ENCODE results near the gene EFCAB5. TPM values are rescaled to one million over a fixed set of nuclear protein-coding genes. Genes with fewer than 3 reads are reported as not detected.
"Not testable (repeated sequence)": the region's sequence is repeated elsewhere in the genome, so short reads cannot be mapped to it uniquely, and the experiment has no call there.

Gene EFCAB5
- total and polyA plus RNA-seq, 2 donors from 2014 or later: 1.4 TPM; not detected in 1

DNA sequence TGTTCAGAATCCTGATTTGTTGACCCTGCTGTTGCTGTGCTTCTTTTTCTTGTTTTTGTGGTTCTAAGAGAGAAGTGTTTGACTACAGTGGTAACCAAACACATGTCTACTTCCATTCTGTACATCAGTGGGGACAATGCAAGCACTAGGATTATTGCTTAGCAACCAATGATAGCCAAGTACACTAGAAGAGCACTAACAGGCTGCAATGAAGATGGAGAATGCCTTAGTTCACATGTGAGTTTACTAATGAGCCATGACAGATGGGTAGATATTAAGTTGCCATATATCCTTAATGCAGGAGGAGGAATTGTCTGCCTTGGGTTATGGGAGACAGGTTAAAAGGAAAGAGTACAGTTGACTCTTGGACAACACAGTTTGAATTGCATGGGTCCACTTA lies 8.3 kb downstream of the EFCAB5 start:
- H3K27ac ChIP-seq (ENCODE audit: low read depth in 2 of 2, low read length in 2 of 2): no peak overlapping the region
- FAIRE-seq (no peak), DNase-seq (peak in 3 of 5 donors; percentile 9 to 75 (median 40))
- no peaks in the 10 kb centered on the region for H3K4me1 ChIP-seq (ENCODE audit: control insufficient read depth in 2 of 3, insufficient read depth in 2 of 3, low read depth in 1 of 3, low read length in 3 of 3)
- no peak overlapping the region for H3K4me3 ChIP-seq (ENCODE audit: low read length in 3 of 3)
- H3K27me3 ChIP-seq (ENCODE audit: control insufficient read depth, insufficient read depth, low read length): no peaks in the 10 kb centered on the region
- peaks cover 0 to 5% (median 0%) of the 10 kb centered on the region in 3 donors for H3K9me3 ChIP-seq (ENCODE audit: control insufficient read depth in 2 of 3, insufficient read depth in 1 of 3, low read length in 3 of 3)
- intact Hi-C loops (cut with DNase I): no loop called here
- no peaks in the 10 kb centered on the region for H3K36me3 ChIP-seq (ENCODE audit: control insufficient read depth in 2 of 3, insufficient read depth in 3 of 3, low read length in 3 of 3)
- H3K9ac ChIP-seq (ENCODE audit: low read length in 3 of 3): no peak overlapping the region
- TF ChIP-seq, protein P1, sequence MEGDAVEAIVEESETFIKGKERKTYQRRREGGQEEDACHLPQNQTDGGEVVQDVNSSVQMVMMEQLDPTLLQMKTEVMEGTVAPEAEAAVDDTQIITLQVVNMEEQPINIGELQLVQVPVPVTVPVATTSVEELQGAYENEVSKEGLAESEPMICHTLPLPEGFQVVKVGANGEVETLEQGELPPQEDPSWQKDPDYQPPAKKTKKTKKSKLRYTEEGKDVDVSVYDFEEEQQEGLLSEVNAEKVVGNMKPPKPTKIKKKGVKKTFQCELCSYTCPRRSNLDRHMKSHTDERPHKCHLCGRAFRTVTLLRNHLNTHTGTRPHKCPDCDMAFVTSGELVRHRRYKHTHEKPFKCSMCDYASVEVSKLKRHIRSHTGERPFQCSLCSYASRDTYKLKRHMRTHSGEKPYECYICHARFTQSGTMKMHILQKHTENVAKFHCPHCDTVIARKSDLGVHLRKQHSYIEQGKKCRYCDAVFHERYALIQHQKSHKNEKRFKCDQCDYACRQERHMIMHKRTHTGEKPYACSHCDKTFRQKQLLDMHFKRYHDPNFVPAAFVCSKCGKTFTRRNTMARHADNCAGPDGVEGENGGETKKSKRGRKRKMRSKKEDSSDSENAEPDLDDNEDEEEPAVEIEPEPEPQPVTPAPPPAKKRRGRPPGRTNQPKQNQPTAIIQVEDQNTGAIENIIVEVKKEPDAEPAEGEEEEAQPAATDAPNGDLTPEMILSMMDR (IDR thresholded peaks at IDR 0.05; ENCODE audit: borderline replicate concordance, extremely low read depth, insufficient read depth): no peak

DNA sequence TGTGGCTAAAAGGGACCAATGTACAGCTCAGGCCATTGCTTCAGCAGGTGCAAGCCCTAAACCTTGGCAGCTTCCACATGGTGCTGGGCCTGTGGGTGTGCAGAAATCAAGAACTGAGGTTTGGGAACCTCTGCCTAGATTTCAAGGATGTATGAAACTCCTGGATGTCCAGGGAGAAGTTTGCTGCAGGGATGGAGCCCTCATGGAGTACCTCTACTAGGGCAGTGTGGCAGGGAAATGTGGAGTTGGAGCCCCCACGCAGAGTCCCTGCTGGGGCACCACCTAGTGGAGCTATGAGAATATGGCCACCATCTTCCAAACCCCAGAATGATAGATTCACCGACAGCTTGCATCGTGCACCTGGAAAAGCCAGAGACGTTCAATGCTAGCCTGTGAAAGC lies 13.0 kb downstream of the EFCAB5 start:
- Histone ChIP-seq H3K4me1 (ENCODE audit: control insufficient read depth in 2 of 3, insufficient read depth in 2 of 3, low read depth in 1 of 3, low read length in 3 of 3) (no peaks in the 10 kb centered on the region), H3K27me3 (ENCODE audit: control insufficient read depth, insufficient read depth, low read length) (no peaks in the 10 kb centered on the region), H3K27ac (ENCODE audit: low read depth in 2 of 2, low read length in 2 of 2) (no peak overlapping the region), H3K4me3 (ENCODE audit: low read length in 3 of 3) (no peak overlapping the region), H3K9ac (ENCODE audit: low read length in 3 of 3) (no peak overlapping the region), H3K9me3 (ENCODE audit: control insufficient read depth in 2 of 3, insufficient read depth in 1 of 3, low read length in 3 of 3) (peaks cover 0 to 5% (median 0%) of the 10 kb centered on the region in 3 donors), H3K36me3 (ENCODE audit: control insufficient read depth in 2 of 3, insufficient read depth in 3 of 3, low read length in 3 of 3) (no peaks in the 10 kb centered on the region)
- TF ChIP-seq, protein P1 (IDR thresholded peaks at IDR 0.05; ENCODE audit: borderline replicate concordance, extremely low read depth, insufficient read depth): no peak
- no peak for FAIRE-seq
- intact Hi-C loops (cut with DNase I): no loop called here
- no peak for DNase-seq

DNA sequence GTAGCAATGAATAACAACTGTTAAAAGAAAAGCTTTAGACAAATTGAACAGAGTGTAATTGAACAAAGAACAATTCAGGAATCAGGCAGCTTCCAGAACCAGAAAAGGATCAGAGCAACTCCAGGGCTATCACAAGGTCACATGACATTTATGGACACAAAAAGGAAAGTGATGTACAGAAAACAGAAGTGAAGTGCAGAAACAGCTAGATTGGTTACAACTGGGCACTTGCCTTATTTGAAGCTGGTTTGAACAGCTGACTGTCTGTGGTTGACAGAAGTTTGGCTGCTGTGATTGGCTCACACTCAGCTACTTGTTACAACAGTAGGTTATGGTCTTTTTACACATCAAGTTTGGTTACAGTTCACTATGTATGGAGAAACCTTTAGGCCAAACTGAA lies 14.8 kb downstream of the EFCAB5 start:
- Histone ChIP-seq H3K4me1 (ENCODE audit: control insufficient read depth in 2 of 3, insufficient read depth in 2 of 3, low read depth in 1 of 3, low read length in 3 of 3) (no peaks in the 10 kb centered on the region), H3K36me3 (ENCODE audit: control insufficient read depth in 2 of 3, insufficient read depth in 3 of 3, low read length in 3 of 3) (no peaks in the 10 kb centered on the region), H3K9me3 (ENCODE audit: control insufficient read depth in 2 of 3, insufficient read depth in 1 of 3, low read length in 3 of 3) (peaks cover 0 to 5% (median 0%) of the 10 kb centered on the region in 3 donors), H3K27ac (ENCODE audit: low read depth in 2 of 2, low read length in 2 of 2) (no peak overlapping the region), H3K4me3 (ENCODE audit: low read length in 3 of 3) (no peak overlapping the region), H3K9ac (ENCODE audit: low read length in 3 of 3) (no peak overlapping the region), H3K27me3 (ENCODE audit: control insufficient read depth, insufficient read depth, low read length) (no peaks in the 10 kb centered on the region)
- FAIRE-seq (no peak), DNase-seq (no peak)
- intact Hi-C loops (cut with DNase I): no loop called here
- TF ChIP-seq, protein P1 (IDR thresholded peaks at IDR 0.05; ENCODE audit: borderline replicate concordance, extremely low read depth, insufficient read depth): no peak

DNA sequence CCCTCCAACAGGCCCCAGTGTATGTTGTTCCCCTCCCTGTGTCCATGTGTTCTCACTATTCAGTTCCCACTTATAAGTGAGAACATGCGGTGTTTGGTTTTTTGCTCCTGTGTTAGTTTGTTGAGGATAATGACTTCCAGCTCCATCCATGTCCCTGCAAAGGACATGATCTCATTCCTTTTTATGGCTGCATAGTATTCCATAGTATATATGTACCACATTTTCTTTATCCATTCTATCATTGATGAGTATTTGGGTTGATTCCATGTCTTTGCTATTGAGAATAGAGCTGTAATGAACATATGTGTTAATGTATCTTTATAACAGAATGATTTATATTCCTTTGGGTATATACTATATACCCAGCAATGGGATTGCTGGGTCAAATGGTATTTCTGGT lies 16.1 kb downstream of the EFCAB5 start:
- H3K4me1 ChIP-seq (ENCODE audit: control insufficient read depth in 2 of 3, insufficient read depth in 2 of 3, low read depth in 1 of 3, low read length in 3 of 3); H3K9ac ChIP-seq (ENCODE audit: low read length in 3 of 3); DNase-seq; H3K36me3 ChIP-seq (ENCODE audit: control insufficient read depth in 2 of 3, insufficient read depth in 3 of 3, low read length in 3 of 3); FAIRE-seq; H3K9me3 ChIP-seq (ENCODE audit: control insufficient read depth in 2 of 3, insufficient read depth in 1 of 3, low read length in 3 of 3); H3K4me3 ChIP-seq (ENCODE audit: low read length in 3 of 3); intact Hi-C loops (cut with DNase I); H3K27ac ChIP-seq (ENCODE audit: low read depth in 2 of 2, low read length in 2 of 2); H3K27me3 ChIP-seq (ENCODE audit: control insufficient read depth, insufficient read depth, low read length): not testable (repeated sequence)
